NCI-H69 (cell line): ENCODE data around the gene UGT1A4.

Experiments used
- DNase-seq: peaks from one replicate; lab custom pipeline; 2025; lab: John Stamatoyannopoulos, UW

UGT1A4 gene

GRCh38 chr2:233811732-233812131 is 93.2 kb downstream of the UGT1A4 start:
- DNase-seq: no peak

- DNase-seq: peak; percentile 77
Observed at GRCh38 chr2:233813236-233814055, 94.9 kb downstream of the UGT1A4 start.

DNA sequence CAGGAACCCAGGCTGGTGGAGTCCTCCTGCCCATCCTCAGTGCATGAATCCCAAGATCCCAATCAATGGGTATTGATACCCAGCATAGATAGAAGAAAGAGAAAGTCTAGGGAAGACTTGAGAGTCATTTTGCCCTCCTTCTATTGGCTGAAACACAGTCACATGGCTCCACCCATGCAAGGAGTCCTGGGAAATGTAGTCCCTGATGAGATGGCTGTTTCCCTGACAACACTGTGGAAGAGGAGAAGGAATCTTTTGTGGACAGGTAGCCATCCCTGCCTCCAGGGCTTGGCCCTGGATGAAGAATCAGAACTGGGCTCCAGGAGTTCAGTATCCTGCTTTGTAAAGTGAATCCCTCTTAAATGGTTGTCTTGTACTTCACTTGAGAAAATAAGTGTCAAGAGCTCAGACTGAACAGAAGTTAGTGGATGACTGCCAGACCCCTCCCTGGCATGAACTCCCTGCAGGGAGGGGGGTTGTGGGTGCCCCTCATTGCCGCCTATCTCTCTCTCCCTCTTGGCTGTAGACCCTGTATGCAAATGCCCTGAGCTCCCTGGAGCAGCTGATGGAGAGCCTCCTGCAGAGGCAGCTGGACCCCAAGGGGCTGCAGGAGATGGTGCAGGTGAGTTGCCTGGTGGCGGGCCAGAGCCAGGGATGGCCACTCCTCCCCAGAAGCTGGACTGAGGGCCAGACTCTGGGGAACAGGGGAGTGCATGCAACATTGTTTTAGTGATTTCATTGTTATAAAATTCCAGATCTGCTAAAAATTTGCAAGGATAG is 95.7 kb downstream of the UGT1A4 start:
- DNase-seq: no peak

DNA sequence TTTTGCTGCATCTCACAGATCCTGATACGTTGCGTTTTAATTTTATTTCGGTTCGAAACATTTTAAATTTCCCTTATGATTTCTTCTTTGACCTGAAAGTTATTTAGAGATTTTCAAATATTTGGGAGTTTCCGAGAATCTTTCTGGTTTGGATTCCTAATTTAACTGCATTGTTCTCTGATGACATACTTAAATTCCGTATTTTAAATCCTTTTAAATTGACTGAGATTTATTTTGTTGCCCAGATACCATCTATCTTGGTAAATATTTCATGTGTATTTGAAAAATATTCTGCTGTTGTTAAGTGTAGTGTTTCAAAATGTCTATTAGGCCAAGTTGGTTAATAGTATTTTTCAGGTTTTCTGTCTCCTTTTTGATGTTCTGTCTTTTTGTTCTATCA is 97.3 kb downstream of the UGT1A4 start:
- no peak for DNase-seq

DNA sequence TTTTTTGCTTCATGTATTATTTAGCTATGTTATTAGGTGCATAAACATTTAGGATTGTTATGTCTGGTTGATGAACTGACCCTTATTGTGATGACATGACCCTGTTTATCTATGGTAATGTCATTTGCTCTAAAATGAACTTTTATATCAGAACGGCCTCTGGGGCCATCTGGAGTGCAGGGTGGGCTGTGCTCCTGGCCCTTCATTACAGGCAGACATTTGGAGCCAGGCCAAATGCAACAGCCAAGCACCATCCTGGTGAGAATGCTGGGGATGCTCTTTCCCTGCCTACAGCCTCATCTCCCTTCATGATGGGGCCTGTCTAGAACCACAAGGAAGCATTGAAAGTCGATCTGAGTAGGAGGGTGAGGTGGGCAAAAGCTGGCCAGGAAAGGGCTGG is 97.8 kb downstream of the UGT1A4 start:
- peak; percentile 46 for DNase-seq

DNA sequence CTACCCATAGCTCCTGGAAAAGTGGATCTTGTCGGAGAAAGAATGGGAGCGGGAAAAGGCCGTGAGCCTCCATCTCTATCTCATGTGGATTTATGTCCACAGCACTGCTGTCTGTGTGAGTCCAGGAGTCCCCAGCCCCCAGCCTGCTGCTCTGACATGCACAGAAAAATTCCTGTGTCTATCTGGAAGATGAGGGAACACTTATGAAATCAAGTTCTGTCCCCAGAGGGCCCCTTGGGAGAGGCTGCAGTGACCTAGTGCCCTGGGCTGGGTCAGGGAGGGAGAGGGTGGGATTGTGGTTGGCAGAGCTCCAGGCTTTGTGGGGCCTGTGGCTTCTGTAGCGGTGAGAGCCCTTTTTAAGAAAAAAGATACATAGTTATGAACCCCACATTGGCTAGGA is 98.2 kb downstream of the UGT1A4 start:
- DNase-seq: no peak

DNA sequence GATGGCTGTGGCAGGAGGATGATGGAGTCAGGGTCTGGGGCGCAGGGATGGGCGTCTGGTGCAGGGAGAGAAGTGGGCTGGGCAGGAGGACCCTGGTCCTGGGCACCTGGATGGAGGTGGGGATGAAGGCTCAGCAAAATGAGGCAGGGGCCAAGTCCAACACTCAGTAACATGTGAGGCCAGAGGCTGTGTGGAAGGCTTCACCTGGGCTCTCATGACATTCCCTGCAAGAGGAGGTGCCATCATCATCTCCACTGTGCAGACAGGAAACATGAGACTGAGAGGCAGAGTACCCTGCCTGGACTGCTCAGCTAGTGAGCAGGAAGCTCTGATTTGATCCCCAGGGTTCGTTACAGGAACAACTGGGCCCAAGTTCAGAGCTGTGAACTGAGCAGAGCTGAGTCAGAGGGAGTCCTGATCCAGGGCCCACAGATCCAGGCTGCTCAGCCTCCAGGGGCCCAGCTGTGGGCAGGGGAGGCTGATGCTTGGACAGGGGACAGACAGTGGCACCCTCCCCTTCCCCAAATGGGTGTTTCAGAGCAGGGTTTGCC is 98.9 kb downstream of the UGT1A4 start:
- DNase-seq: no peak

DNA sequence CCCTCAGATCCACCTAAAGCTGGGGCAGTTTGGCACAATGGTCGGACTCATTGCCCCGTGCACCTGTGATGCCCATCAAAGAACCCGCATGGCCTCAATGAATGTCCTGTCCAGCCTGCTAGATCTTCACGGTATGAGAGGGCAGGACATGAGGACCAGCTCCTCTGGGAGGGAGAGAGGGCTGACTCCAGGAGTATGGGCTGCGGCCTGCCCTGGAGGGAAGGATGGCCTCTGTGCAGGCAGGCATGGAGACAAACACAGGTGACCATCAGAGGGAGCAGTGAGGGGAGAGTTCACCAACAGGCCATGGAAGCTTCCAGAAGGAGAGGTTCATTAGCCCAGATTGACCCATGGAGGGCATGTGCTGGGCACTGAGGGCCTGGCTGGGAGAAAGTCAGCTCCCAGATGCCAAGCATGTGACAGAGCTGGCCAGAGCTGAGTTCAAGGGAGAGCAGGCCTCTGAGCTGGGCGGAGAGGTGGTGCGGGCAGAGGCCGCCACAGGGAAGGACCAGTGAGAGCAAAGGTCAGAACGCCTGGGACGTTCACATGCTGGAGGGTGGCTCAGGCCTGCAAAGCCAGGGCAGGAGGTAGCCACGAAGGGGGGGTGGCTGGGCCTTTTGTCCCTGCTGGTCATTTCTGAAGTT is 99.6 kb downstream of the UGT1A4 start:
- no peak for DNase-seq

GRCh38 chr2:233818639-233819621 is 100.4 kb downstream of the UGT1A4 start:
- DNase-seq: no peak

DNA sequence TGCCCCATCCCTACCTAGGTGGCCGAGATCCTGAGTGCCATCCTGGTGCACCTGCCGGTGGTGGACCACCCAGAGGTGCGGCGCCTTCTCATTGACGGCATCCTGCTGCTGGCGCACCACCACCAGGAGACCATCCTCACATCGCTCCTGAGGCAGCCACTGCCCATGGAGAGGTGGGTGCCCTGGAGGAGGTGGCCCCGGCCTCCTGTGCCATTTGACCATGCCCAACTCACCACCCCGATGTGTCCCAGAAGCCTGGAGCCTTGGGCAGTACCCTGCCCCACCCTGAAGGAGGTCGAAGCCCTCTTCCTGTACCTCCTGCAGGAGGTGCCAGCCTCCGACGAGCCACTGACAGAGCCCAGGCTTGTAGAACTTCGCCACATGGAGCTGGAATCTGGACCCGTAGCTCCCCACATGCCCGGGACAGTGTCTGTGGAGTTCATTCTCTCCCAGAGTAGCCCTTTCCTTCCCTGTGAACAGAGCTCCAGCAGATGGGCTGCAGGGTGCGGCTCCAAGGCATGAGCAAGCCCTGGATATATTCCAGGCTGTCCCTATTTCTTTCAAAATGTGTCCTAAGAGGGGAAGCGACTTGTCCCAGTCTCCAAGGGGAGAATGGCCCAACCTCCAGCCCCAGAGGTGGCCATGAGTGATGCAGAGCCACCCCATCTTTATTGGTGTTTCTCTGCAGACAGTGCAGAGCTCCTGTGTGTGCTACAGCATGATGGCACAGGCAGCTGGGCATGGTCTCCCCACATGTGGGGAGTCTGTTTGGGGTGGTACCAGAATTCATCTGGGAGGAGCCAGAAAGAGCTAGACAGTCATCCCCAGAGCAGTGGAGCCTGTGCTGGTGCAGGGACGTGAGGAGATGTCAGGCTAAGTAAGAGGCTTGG is 101.6 kb downstream of the UGT1A4 start:
- no peak for DNase-seq

DNA sequence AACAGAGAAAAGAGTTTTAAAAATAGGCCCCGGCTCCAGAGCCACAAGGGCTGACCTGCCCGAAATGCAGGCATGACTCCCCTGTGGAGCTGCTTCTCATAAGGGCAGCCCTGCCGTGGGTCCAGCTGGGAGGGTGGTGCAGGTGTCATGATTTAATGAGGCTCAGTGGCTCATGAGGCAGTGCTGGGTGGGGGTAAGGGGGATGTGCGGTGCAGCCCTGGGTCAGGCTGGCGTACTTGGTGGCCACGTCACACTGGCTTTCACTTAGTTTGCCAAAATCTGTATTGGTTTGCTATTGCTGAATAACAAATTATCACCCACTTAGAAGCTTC is 102.2 kb downstream of the UGT1A4 start:
- DNase-seq: no peak

DNA sequence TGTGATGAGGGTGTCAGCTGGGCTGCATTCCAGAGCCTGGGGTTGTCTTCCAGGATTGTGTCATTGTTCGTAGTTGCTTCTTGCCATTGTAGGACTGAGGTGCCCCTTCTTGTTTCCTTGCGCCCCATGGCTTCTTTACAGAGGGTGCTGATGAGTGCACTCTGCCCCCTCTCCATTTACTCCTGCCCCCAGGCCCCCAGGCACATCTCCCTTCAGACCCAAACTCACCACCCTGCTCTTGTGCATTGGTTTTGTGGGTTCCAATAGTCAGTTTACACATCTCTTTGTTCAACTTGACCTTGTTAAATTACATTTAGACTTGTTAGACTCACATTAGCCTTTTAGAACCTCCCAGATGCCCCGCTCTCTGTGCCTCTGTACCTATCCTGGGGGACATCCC is 102.7 kb downstream of the UGT1A4 start:
- DNase-seq: no peak

GRCh38 chr2:233821709-233822100 is 103.2 kb downstream of the UGT1A4 start:
- DNase-seq: no peak

DNA sequence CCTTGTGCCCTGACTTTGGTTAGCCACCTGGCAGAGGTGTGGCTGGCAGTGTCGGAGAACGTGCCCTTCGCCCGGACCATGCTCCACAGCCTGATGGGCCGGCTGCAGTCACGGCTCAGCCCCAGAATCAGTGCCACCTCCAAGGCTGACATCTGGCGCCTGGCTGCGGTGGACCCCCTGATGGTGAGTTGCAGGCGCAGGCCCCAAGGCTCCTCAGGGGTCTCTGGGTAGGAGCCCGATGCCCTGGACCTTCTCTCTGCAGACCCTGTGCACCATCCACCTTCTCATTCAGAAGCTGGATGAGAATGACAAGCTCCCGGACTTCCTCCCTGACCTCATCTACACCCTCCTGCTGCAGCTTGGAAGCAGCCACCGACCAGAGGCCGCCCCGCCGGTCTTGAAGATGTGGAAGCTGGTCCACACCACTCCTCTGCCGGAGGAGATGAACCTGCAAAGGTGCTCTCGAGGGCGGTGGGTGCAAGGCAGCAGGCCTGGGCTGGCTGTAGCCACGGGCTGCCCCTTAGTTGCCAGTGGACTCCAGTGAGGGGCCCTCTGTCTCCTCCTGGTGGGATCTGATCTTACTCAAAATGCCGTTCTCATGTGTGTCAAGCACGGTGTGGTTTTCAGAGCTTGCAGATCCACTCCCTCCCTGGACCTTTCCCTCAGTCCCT is 103.7 kb downstream of the UGT1A4 start:
- DNase-seq: no peak
